ENCODE data around the gene YJU2.
"Not testable (repeated sequence)": the region's sequence is repeated elsewhere in the genome, so short reads cannot be mapped to it uniquely, and the experiment has no call there.

Gene YJU2

GRCh38 chr19:4229179-4229931, 17.5 kb upstream of the YJU2 start, which contains the start of gene EBI3:
EBI3 (plus strand) TSS chr19:4229523; CDS start chr19:4229551, 28 bp downstream.
- DNase-seq, result no peak

- DNase-seq, result not testable (repeated sequence)
These were observed 16.6 kb upstream of the YJU2 start for GRCh38 chr19:4230237-4230636.

- DNase-seq, result not testable (repeated sequence)
These were observed 15.4 kb upstream of the YJU2 start for GRCh38 chr19:4231521-4231920.

GRCh38 chr19:4232139-4232538, 14.7 kb upstream of the YJU2 start:
- not testable (repeated sequence) for DNase-seq

- no peak for DNase-seq
These were observed 14.1 kb upstream of the YJU2 start for GRCh38 chr19:4232614-4233281.

GRCh38 chr19:4233282-4233853, 13.5 kb upstream of the YJU2 start:
- peak; percentile 72 for DNase-seq

GRCh38 chr19:4234142-4234861, 12.6 kb upstream of the YJU2 start:
- no peak for DNase-seq

- no peak for DNase-seq
These were observed 12.0 kb upstream of the YJU2 start for GRCh38 chr19:4234862-4235201.

- not testable (repeated sequence) for DNase-seq
These were observed 9.4 kb upstream of the YJU2 start for GRCh38 chr19:4237510-4237909.

- DNase-seq, result no peak
These were observed 8.0 kb upstream of the YJU2 start for GRCh38 chr19:4238831-4239230.

GRCh38 chr19:4241824-4242430, 5.0 kb upstream of the YJU2 start:
- DNase-seq, result no peak

- DNase-seq, result not testable (repeated sequence)
These were observed 942 bp upstream of the YJU2 start for GRCh38 chr19:4245938-4246337.

- DNase-seq, result no peak
These were observed 9.7 kb downstream of the YJU2 start for GRCh38 chr19:4256563-4256962.

GRCh38 chr19:4257025-4257424, 10.1 kb downstream of the YJU2 start:
- DNase-seq, result no peak

- DNase-seq, result no peak
These were observed 11.3 kb downstream of the YJU2 start for GRCh38 chr19:4258181-4258580.

GRCh38 chr19:4260613-4261191, 13.8 kb downstream of the YJU2 start:
- DNase-seq, result no peak

GRCh38 chr19:4264812-4265211, 17.9 kb downstream of the YJU2 start:
- DNase-seq, result no peak

GRCh38 chr19:4266253-4267000, 19.5 kb downstream of the YJU2 start:
- DNase-seq, result no peak

GRCh38 chr19:4267101-4267900, 20.4 kb downstream of the YJU2 start:
- peak; percentile 69 for DNase-seq

- no peak for DNase-seq
These were observed 21.3 kb downstream of the YJU2 start for GRCh38 chr19:4267901-4268815.
